ENCODE measurements around the gene PFDN4. TPM values are rescaled to one million over a fixed set of nuclear protein-coding genes. Genes with fewer than 3 reads are reported as not detected.

Gene PFDN4
- total RNA-seq, 1 donor from 2014 or later: 92.4 TPM

GRCh38 chr20:54173653-54174456, 34.0 kb upstream of the PFDN4 start, which contains the start of gene CYP24A1:
CYP24A1 (minus strand) TSS chr20:54173986; CDS start chr20:54173579, 407 bp downstream.
- no peak for DNase-seq (ENCODE audit: low read depth, low spot score)

DNA sequence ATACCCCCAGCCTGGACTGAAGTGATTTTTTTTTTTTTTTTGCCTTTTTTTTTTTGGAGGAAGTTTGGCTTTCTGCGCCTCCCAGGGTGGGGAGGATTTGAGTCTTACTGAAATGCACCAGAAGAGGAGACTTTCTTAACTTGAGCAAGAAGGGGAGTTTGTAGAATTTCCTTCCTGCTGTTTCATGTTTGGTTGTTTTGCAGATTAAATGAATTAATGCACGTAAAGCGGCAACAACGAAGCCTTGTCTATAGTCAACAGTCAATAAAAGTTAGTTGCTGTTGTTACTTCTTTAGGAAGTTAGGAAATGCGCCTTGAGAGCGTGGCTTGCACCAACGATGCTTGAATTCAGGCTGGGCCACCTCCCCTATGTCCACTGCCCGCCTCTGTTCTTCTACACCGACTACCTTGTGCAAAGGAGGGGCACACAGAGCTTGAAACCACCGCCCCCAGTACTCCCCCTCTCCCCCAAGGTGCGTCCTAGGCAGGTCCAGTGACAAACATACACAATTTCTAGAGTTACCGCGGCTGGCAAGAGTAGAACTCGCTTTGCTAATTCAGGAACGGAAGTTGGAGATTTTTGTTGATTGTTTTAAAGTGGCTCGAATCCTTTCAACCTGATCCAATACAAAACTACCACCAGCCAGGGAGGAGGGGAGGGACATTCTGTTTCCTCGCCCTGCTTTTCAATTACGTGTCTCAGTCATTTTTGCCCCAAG, 33.3 kb upstream of the PFDN4 start:
- no peak for DNase-seq (ENCODE audit: low read depth, low spot score)

- DNase-seq (ENCODE audit: low read depth, low spot score): no peak
Measured at GRCh38 chr20:54176610-54177009, 31.3 kb upstream of the PFDN4 start.

GRCh38 chr20:54177378-54177777, 30.5 kb upstream of the PFDN4 start:
- no peak for DNase-seq (ENCODE audit: low read depth, low spot score)

DNA sequence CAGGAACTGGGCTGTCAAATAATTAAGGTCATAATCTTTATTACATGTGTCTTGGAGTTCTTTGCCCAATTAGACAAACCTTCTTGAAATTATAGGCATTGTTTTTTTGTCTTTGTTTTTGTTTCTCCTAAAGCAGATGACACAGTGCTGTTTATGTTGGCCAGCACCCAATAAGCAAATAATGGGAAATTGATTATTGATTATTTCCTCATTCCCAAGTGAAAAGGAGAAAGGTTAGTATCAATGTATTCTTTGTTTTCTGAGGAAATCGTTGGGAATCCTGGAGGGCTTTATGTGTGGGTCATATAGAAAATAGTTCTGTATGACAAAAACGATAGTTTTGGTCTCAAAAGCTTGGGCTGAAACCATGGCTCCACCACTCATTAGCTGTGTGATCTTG, 29.6 kb upstream of the PFDN4 start:
- DNase-seq (ENCODE audit: low read depth, low spot score): no peak

DNA sequence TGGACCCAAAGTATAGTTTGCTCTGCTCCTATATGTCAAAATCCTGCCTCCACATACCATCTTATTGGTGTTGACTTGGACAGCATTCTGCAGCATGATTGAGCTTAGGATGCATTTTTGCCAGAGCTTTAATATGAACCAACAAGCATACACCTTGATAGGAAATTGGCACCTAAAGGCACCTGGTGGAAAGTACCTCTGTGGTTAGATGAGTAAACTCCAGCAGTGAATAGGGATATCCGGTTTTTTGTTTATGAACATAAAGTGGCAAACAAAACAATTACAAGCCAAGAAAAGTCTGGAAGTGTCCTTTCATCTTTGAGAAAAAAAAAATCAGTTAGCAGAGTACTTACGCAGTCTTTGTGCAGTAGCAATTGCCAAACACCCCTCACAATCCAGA, 27.9 kb upstream of the PFDN4 start:
- no peak for DNase-seq (ENCODE audit: low read depth, low spot score)

DNA sequence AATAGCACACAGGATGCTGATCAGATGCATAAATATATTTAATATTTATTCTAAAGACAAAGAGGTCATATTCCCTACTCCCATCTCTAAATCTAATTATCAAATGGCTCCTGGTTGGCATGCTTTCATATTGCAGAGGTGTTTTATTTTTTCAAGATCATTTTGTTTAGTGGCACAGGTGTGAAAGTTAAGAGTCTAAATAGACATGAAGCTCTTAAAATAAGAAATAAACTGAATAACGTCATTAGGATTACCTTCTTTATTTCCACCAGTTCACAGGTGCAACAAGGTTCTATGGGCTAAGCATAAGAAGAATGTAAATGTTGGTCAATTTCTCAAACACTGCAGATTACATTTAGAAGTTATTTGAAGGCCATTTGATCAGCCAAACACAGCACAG, 27.0 kb upstream of the PFDN4 start:
- no peak for DNase-seq (ENCODE audit: low read depth, low spot score)

GRCh38 chr20:54184071-54184470, 23.8 kb upstream of the PFDN4 start:
- DNase-seq (ENCODE audit: low read depth, low spot score): no peak

- DNase-seq (ENCODE audit: low read depth, low spot score): no peak
Measured at GRCh38 chr20:54184904-54185626, 22.8 kb upstream of the PFDN4 start.

DNA sequence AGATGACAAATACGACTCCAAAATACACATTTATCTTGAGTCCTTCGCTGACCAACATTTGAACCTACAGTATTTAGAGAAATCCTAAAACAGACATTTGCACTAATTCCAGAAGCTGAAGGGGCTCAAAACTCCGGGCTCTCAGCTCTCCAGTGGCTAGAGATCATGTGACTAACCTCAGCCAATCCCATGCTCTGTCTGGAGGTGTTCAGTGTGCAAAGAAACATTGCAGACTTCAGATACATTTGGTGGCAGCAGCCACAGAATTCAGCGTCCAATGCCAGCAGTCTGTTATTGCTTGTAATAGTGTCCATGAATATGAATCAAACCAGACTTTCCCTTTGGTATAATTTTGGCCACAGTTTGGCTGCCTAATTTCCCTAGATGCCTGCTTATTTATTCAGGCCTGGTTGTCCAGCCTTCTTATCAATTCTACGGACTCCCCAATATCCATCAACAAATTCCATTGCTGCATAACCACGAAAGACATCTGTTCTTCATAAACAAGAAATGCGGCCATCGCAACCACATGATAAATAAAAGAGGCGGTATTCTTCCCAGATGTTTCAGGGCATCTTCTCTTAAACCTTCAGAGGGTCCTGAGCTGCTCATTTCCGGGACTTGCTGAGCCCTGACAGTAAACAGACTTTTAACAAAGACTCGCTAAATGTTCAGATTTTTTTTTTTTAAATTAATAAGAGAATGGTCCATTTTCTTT, 19.6 kb upstream of the PFDN4 start:
- no peak for DNase-seq (ENCODE audit: low read depth, low spot score)

DNA sequence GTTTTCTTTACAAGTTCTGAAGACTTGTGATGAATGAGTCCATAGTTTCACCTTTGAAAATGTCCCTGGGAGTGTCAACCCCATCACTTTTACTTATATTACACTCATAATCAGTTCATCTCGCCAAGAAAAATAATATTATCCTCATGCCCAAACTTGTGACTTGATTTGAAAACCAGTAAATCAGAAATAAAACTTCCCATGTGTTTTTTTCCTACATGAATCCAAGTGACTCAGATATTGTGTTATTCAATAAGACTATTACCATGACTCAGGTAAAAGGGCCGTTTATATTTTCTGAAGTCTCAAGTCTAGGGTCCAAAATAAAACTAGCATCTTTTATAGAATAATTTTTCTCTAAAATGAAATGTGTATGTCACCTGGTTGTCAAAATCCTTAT, 18.3 kb upstream of the PFDN4 start:
- no peak for DNase-seq (ENCODE audit: low read depth, low spot score)

GRCh38 chr20:54190217-54190616, 17.7 kb upstream of the PFDN4 start:
- DNase-seq (ENCODE audit: low read depth, low spot score): no peak

- DNase-seq (ENCODE audit: low read depth, low spot score): no peak
Measured at GRCh38 chr20:54193817-54194216, 14.1 kb upstream of the PFDN4 start.

- DNase-seq (ENCODE audit: low read depth, low spot score): no peak
Measured at GRCh38 chr20:54194724-54195438, 13.0 kb upstream of the PFDN4 start.

DNA sequence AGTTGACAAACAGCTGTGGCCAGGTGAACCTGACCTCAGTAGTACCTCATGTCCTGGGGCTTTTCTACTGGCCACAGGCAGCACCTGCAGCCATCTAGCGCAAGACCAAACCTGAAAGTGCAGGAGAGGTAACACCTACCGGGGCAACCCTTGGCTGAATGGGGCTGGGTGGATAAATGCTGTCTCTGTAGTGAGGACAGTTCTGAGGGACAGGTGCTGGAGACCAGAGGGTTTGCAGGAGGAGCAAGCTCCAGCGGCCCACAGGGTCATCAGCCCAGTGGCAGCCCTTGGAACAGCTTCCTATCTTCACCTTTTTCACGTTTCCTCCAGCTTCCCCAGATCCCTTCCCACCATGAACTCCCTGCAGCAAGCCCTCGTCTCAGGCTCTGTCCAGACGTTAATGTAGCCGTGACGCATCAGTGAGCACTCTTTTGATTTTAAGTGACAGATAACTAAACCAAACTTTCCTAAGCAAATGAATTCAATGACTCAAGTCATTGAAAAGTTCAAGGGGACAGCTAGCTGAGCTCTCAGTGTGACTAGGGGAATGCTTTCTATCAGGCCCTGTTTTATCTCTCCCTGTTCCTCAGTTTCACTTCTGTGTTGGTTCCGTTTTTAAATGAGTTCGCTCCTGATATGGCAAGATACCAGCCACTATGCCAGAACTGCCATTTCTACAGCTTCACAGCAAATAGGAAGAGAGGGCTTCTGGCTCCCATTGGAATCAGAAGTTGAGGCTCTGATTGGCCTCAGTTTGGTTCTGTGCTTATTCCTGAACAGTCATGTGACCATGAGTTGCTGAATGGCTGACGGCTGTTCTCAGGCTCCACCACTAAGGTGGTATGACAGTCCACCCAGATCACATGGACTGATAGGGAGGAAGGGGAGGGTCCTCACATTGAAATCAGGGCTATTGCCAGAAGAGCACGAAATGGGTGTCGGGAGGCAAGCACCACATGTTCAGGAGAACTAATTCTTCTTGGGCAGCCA, 12.1 kb upstream of the PFDN4 start:
- DNase-seq (ENCODE audit: low read depth, low spot score): no peak

DNA sequence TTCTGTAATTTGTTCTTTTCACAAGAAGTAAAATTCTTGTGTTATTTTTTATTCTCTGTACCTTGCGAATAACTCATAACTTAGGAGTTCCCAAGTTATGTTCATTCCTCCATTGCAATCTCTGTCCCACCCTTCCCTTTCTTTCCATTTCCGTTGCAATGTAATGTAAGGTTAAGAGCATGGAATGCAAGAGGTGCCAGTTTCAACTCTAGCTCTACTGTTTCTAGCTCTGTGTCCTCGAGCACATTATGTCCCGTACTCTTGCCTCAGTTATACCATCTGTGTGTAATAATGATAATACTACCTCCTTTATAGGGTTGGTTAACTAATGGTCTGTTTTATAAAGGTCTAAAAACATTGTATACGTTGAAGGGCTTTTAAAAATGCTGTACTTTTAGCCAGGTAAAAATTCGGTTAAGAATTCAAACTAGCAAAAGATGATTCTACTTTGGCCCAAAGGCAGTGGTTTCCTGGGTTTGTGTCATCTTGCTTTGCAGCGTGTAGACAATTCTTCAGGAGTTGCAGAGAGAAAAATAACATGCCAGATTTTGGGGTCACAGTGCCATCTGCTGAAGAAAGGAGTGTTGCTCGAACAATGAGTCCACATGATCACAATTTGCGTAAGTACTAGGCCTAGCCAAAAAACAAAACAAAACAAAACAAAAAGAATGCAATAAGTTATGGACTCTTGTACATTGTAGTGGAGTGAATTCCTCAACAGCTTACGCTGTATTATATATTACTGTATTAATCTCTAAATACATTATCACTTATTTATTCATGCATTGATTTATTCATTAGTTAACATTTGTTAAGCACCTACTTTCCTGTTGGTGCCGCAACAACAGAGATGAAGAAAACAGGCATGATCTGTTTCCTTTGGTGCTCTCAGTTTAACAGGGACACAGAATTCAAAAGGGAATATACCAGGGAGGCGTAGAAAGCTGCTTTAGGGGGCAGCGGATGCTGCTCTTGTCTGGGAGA, 10.0 kb upstream of the PFDN4 start:
- DNase-seq (ENCODE audit: low read depth, low spot score): no peak

DNA sequence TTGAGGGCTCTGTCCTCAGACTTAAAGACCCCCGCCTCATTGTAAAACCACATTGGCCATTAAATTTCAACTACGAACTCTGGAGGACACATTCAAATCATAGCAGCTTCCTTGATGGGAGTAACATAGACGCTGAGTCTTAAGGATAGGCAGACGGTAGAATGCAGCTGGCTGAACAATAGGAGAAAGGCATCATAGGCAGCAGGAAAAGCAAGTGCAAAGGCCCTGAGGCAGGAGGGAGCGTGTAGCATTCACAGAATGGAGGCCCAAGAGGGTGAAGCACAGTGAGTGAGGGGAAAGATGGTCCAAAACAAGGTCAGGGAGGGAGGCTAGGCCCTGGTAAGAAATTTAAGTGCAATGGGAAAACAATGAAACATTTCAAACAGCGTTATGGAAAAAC, 8.6 kb upstream of the PFDN4 start:
- DNase-seq (ENCODE audit: low read depth, low spot score): no peak

- no peak for DNase-seq (ENCODE audit: low read depth, low spot score)
Measured at GRCh38 chr20:54199721-54200176, 8.1 kb upstream of the PFDN4 start.
